Endothelial cell of umbilical vein (primary cell): ENCODE measurements around the gene DUSP16. TPM values are rescaled to one million over a fixed set of nuclear protein-coding genes. Genes with fewer than 3 reads are reported as not detected.

Source experiments
- BruUV-seq: library from RNA; stranded (reverse); fragments of 400-500 nt; replicated peaks from 2 replicates; lab custom pipeline; 2021; lab: Mats Ljungman, UMichigan
- CTCF ChIA-PET: fragments of 300-600, 350-600 bp; sonication (Branson Sonifier 250); formaldehyde crosslinking; loops from one replicate; lab custom pipeline; 2021; ENCODE audit warnings: antibody characterized with exemption, inconsistent platforms; lab: Charles Lee
- POLR2A ChIA-PET: fragments of 300-600, 350-600 bp; sonication (Branson Sonifier 250); formaldehyde crosslinking; loops from one replicate; lab custom pipeline; 2021; ENCODE audit warnings: antibody characterized with exemption, inconsistent platforms; lab: Charles Lee
- DNase-seq: peaks from one replicate; pipeline ENCODE4 v3.0.0-alpha.2; 2011; ENCODE audit warnings: low read depth, low spot score
- FAIRE-seq: peaks from 2 replicates; lab custom pipeline; 2011; peaks lifted over from hg19 to GRCh38; lab: Jason Lieb, UNC
- H2AFZ ChIP-seq: 2 replicates; pipeline ENCODE4 v1.6.0; 2012; ENCODE audit warnings: low read depth, low read length, control low read depth, inconsistent platforms
- H3K27ac ChIP-seq: 2 replicates; pipeline ENCODE4 v1.5.1; 2011; ENCODE audit warnings: low read depth, mild to moderate bottlenecking, control low read depth, low read length, moderate library complexity; ENCODE audit not compliant: insufficient read depth
- H3K27me3 ChIP-seq, 2 experiments: 2 replicates each; pipeline versions ENCODE4 v1.6.0 to v1.6.1; 2011; ENCODE audit warnings: low read length in 2 of 2, mixed read lengths in 1 of 2; ENCODE audit not compliant: control insufficient read depth in 2 of 2, insufficient read depth in 2 of 2
- H3K36me3 ChIP-seq, 2 experiments: 2 replicates in 1 of 2; 3 replicates in 1 of 2; pipeline ENCODE4 v1.5.1; 2011; ENCODE audit warnings: low read length in 2 of 2, mild to moderate bottlenecking in 1 of 2, moderate library complexity in 1 of 2; ENCODE audit not compliant: control insufficient read depth in 2 of 2, insufficient read depth in 2 of 2; ENCODE audit errors: extremely low read depth in 1 of 2
- H3K4me1 ChIP-seq: 3 replicates; pipeline ENCODE4 v1.5.1; 2011; ENCODE audit warnings: mild to moderate bottlenecking, low read length; ENCODE audit not compliant: control insufficient read depth, insufficient read depth; ENCODE audit errors: extremely low read depth
- H3K4me2 ChIP-seq: 2 replicates; pipeline ENCODE4 v1.6.1; 2011; ENCODE audit warnings: low read length, control low read depth, mixed read lengths; ENCODE audit not compliant: insufficient read depth
- H3K4me3 ChIP-seq, 3 experiments: fragments of 200-600 bp in 1 of 3; sonication (generic), shearing (Covaris generic) in 1 of 3; replicated peaks in 1 of 3; 2 replicates each; pipeline ENCODE4 v1.5.1; 2011 to 2016; ENCODE audit warnings: control low read depth in 3 of 3, low read length in 3 of 3, mild to moderate bottlenecking in 2 of 3, inconsistent platforms in 1 of 3, low read depth in 1 of 3, moderate library complexity in 1 of 3; ENCODE audit not compliant: insufficient read depth in 1 of 3
- H3K79me2 ChIP-seq: 2 replicates; pipeline ENCODE4 v1.6.0; 2012; ENCODE audit warnings: low read length, inconsistent platforms; ENCODE audit not compliant: control insufficient read depth, insufficient read depth
- H3K9ac ChIP-seq: replicated peaks from 2 replicates; pipeline ENCODE3; 2011; ENCODE audit warnings: low read length, control low read depth; ENCODE audit not compliant: insufficient read depth; ENCODE audit errors: extremely low read depth
- H3K9me1 ChIP-seq: replicated peaks from 3 replicates; pipeline ENCODE4 v1.6.0; 2011; ENCODE audit warnings: mild to moderate bottlenecking, low read length; ENCODE audit not compliant: control insufficient read depth, insufficient read depth; ENCODE audit errors: extremely low read depth
- H3K9me3 ChIP-seq: replicated peaks from 2 replicates; pipeline ENCODE4 v1.5.1; 2012; ENCODE audit warnings: low read length, inconsistent platforms; ENCODE audit not compliant: control insufficient read depth, insufficient read depth
- H4K20me1 ChIP-seq: replicated peaks from 2 replicates; pipeline ENCODE3; 2011; ENCODE audit warnings: mild to moderate bottlenecking, low read length; ENCODE audit not compliant: control insufficient read depth, insufficient read depth; ENCODE audit errors: extremely low read depth
- GATA2 ChIP-seq: IDR thresholded peaks from 2 replicates; pipeline ENCODE4 v1.7.0; 2011; ENCODE audit warnings: low read depth, mild to moderate bottlenecking, moderate library complexity, mixed read lengths, low read length; ENCODE audit not compliant: insufficient read length, insufficient read depth
- JUN ChIP-seq: IDR thresholded peaks from 2 replicates; pipeline ENCODE4 v1.6.1; 2011; ENCODE audit warnings: borderline replicate concordance, low read depth; ENCODE audit not compliant: insufficient read length, insufficient read depth
- MYC ChIP-seq: IDR thresholded peaks from one replicate; pipeline ENCODE4 v1.6.1; 2011; ENCODE audit warnings: mild to moderate bottlenecking, low read depth, low read length
- POLR2AphosphoS5 ChIP-seq: IDR thresholded peaks from 2 replicates; pipeline ENCODE4 v1.6.1; 2012; ENCODE audit warnings: low read depth, mild to moderate bottlenecking, control low read depth, low read length, moderate library complexity; ENCODE audit not compliant: insufficient read depth
- dilution Hi-C: fragments of 300-500 bp; cut with MboI; formaldehyde crosslinking; loops from one replicate; pipeline ENCODE4 v1.15.0; 2019; ENCODE audit warnings: low sequenced_read_pairs; ENCODE audit not compliant: extremely low pct_ligation_motif_present
- intact Hi-C: fragments of 100-400 bp; cut with micrococcal nuclease; formaldehyde crosslinking; loops from one replicate; pipeline ENCODE4 v1.10.0; 2022
- polyA plus RNA-seq, 4 experiments: library from polyadenylated mRNA; depleted of rRNA in 3 of 4; stranded (reverse) in 3 of 4; unstranded in 1 of 4; fragments of >200 nt; gene quantifications; 2 replicates each; pipeline versions ENCODE4 v1.2.1 to v1.2.3, GENCODE V29; 2011 to 2012; ENCODE audit warnings: missing spikeins in 1 of 4
- total RNA-seq: library from RNA; stranded (reverse); gene quantifications from 2 replicates; pipeline ENCODE4 v1.2.3, GENCODE V29; 2021

DUSP16 gene
- total and polyA plus RNA-seq, 2 donors (not counting 3 experiments of a cell fraction or from before 2014, with no cell fraction given): 7.4 to 19.5 TPM

DNA sequence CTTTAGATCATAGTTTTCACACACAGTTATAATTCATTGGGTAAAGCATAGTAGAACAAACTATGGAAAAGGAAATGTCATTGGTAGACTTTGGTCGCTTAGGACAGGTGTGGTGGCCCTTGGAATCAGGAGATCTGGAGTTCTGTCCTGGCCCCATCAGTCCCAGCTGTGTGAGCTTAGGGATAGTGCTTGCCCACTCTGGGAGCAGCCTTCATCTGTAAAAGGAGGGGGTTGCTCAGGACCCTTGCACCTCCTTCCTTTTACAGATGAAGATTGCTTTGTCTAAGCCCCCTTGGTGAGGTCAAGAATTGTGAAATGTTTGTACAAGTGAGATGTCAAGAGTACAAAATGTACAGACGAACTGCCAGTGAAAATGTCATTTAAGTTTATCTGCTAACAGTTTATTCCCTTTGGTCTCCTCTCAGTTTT lies 112.6 kb downstream of the DUSP16 start:
- intact Hi-C loops (no loop called here), dilution Hi-C loops (no loop called here)
- DNase-seq (no peak), FAIRE-seq (no peak)
- Histone ChIP-seq H3K9me3 (no peaks in the 10 kb centered on the region), H3K9ac (no peak overlapping the region), H3K27me3 (no peaks in the 10 kb centered on the region), H3K4me1 (no peaks in the 10 kb centered on the region), H3K9me1 (no peaks in the 10 kb centered on the region), H4K20me1 (no peaks in the 10 kb centered on the region), H3K27ac (no peak overlapping the region), H3K4me2 (no peak overlapping the region), H2AFZ (no peak overlapping the region), H3K4me3 (no peak overlapping the region), H3K79me2 (no peaks in the 10 kb centered on the region), H3K36me3 (no peaks in the 10 kb centered on the region)
- ChIA-PET CTCF (no interaction called here), POLR2A (no interaction called here)
- no TSS peak for BruUV-seq
- TF ChIP-seq MYC: no peak
- no peak for TF ChIP-seq POLR2AphosphoS5

DNA sequence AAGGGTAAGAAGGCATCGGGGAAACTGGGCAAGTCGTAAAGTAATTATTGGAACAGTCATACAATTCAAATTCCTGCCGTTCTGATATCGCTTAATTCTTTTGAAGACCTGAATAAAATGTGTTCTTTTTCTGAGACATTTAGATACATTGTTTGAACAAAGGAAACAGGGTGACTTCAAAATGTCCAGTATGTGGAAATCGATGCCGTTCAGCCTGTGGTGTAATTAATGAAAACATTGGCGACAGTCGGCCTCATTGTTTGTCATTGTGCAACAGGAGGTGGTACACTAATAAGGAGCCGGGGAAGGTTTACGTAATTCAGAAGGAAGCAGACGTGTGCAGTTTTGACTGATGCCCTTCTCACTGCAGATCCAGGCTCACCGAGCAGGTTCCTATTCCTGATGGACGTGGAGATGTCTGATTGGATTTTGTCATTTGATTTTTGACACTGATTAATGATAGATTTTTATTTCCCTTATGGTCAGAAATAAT lies 113.1 kb downstream of the DUSP16 start:
- no peak overlapping the region for H2AFZ ChIP-seq
- H3K36me3 ChIP-seq: no peaks in the 10 kb centered on the region
- BruUV-seq: no TSS peak
- H3K9ac ChIP-seq: no peak overlapping the region
- POLR2A ChIA-PET: no interaction called here
- H3K4me2 ChIP-seq: no peak overlapping the region
- H4K20me1 ChIP-seq: no peaks in the 10 kb centered on the region
- H3K4me3 ChIP-seq: no peak overlapping the region
- H3K27ac ChIP-seq: no peak overlapping the region
- H3K79me2 ChIP-seq: no peaks in the 10 kb centered on the region
- CTCF ChIA-PET: no interaction called here
- intact Hi-C loops: no loop called here
- DNase-seq (no peak), FAIRE-seq (no peak)
- TF ChIP-seq GATA2 (no peak), MYC (no peak), JUN (no peak)
- dilution Hi-C loops: no loop called here
- no peaks in the 10 kb centered on the region for H3K27me3 ChIP-seq
- H3K9me3 ChIP-seq: no peaks in the 10 kb centered on the region
- H3K9me1 ChIP-seq: no peaks in the 10 kb centered on the region
- no peaks in the 10 kb centered on the region for H3K4me1 ChIP-seq
